Fibroblast of lung (primary cell): ENCODE results near the gene FGF2.

Experiments
- EZH2 ChIP-seq: IDR thresholded peaks from 2 replicates; pipeline ENCODE4 v1.5.1; 2012; ENCODE audit warnings: low read length, control low read depth, mild to moderate bottlenecking; ENCODE audit errors: missing control alignments
- TF ChIP-seq, protein P1 (sequence below), 2 donors: IDR thresholded peaks in 1 of 2; conservative IDR thresholded peaks in 1 of 2; 1 replicate in 1 of 2; 2 replicates in 1 of 2; pipeline ENCODE4 v1.5.1; 2011 to 2012; ENCODE audit warnings: low read length in 2 of 2, control low read depth in 1 of 2, inconsistent platforms in 1 of 2, low read depth in 1 of 2, mild to moderate bottlenecking in 1 of 2

DNA sequence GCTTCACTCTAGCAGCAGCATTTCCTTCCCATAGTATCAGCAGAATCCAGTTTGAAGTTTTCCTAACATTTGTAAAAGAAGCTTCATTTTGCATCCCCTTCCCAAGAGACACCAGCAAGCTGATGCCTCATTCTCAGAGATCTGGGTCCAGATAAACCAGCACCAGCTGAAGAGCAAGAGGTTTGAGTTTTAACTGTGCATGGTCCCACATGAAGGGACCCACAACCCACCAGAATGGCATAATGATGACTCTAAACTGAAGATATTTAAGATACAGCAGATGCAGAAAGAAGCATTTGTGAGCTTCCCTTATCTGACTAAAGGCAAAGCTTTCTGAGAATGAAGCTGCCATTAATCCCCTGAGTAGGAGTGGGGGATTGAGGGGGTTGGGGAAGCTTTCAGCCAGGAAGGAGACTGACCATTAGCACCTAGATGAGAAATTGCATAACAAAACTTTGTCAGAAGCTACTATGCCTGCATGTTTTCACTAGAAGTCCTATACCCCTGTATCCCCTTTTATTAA, 77.2 kb downstream of the FGF2 start:
- TF ChIP-seq, protein P1, sequence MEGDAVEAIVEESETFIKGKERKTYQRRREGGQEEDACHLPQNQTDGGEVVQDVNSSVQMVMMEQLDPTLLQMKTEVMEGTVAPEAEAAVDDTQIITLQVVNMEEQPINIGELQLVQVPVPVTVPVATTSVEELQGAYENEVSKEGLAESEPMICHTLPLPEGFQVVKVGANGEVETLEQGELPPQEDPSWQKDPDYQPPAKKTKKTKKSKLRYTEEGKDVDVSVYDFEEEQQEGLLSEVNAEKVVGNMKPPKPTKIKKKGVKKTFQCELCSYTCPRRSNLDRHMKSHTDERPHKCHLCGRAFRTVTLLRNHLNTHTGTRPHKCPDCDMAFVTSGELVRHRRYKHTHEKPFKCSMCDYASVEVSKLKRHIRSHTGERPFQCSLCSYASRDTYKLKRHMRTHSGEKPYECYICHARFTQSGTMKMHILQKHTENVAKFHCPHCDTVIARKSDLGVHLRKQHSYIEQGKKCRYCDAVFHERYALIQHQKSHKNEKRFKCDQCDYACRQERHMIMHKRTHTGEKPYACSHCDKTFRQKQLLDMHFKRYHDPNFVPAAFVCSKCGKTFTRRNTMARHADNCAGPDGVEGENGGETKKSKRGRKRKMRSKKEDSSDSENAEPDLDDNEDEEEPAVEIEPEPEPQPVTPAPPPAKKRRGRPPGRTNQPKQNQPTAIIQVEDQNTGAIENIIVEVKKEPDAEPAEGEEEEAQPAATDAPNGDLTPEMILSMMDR (conservative IDR thresholded peaks at IDR 0.05 in 1 of 2, IDR thresholded peaks at IDR 0.05 in 1 of 2; ENCODE audit: low read depth in 1 of 2, low read length in 2 of 2): no peak
- TF ChIP-seq EZH2: no peak
